ENCODE results near the gene SLC9A9. TPM values are rescaled to one million over a fixed set of nuclear protein-coding genes. Genes with fewer than 3 reads are reported as not detected.

The SLC9A9 gene
- total RNA-seq, 1 donor = 15.1 TPM

GRCh38 chr3:143484846-143485512 is 363.3 kb downstream of the SLC9A9 start:
- Histone ChIP-seq H3K27me3 (ENCODE audit: insufficient read depth, low read length) (no peaks in the 10 kb centered on the region), H3K4me1 (ENCODE audit: insufficient read depth, low read length) (no peaks in the 10 kb centered on the region)

GRCh38 chr3:143483214-143483613 is 365.1 kb downstream of the SLC9A9 start:
- H3K4me1 ChIP-seq (ENCODE audit: insufficient read depth, low read length) = no peaks in the 10 kb centered on the region
- no peaks in the 10 kb centered on the region for H3K27me3 ChIP-seq (ENCODE audit: insufficient read depth, low read length)
- H3K9me3 ChIP-seq (ENCODE audit: low read depth, low read length) = no peaks in the 10 kb centered on the region
- H3K4me3 ChIP-seq (ENCODE audit: low read length) = no peak overlapping the region

More at GRCh38 chr3:143484846-143485512, 363.3 kb downstream of the SLC9A9 start:
- H3K4me3 ChIP-seq (ENCODE audit: low read length) = no peak overlapping the region
- H3K9me3 ChIP-seq (ENCODE audit: low read depth, low read length) = no peaks in the 10 kb centered on the region

- no peak overlapping the region for H3K4me3 ChIP-seq (ENCODE audit: low read length)
- H3K9me3 ChIP-seq (ENCODE audit: low read depth, low read length) = no peaks in the 10 kb centered on the region
- no peaks in the 10 kb centered on the region for H3K27me3 ChIP-seq (ENCODE audit: insufficient read depth, low read length)
- no peaks in the 10 kb centered on the region for H3K4me1 ChIP-seq (ENCODE audit: insufficient read depth, low read length)
Observed at GRCh38 chr3:143482106-143483088, 365.9 kb downstream of the SLC9A9 start.

- H3K4me3 ChIP-seq (ENCODE audit: low read length) = no peak overlapping the region
Observed at GRCh38 chr3:143480344-143480743, 367.9 kb downstream of the SLC9A9 start.

GRCh38 chr3:143479727-143480126 is 368.5 kb downstream of the SLC9A9 start:
- H3K27me3 ChIP-seq (ENCODE audit: insufficient read depth, low read length) = no peaks in the 10 kb centered on the region
- H3K9me3 ChIP-seq (ENCODE audit: low read depth, low read length) = no peaks in the 10 kb centered on the region
- H3K4me3 ChIP-seq (ENCODE audit: low read length) = no peak overlapping the region
- no peaks in the 10 kb centered on the region for H3K4me1 ChIP-seq (ENCODE audit: insufficient read depth, low read length)

More at GRCh38 chr3:143480344-143480743, 367.9 kb downstream of the SLC9A9 start:
- H3K4me1 ChIP-seq (ENCODE audit: insufficient read depth, low read length) = no peaks in the 10 kb centered on the region
- no peaks in the 10 kb centered on the region for H3K27me3 ChIP-seq (ENCODE audit: insufficient read depth, low read length)
- H3K9me3 ChIP-seq (ENCODE audit: low read depth, low read length) = no peaks in the 10 kb centered on the region

- H3K4me1 ChIP-seq (ENCODE audit: insufficient read depth, low read length) = peaks cover 2% of the 10 kb centered on the region
- H3K4me3 ChIP-seq (ENCODE audit: low read length) = no peak overlapping the region
- no peaks in the 10 kb centered on the region for H3K9me3 ChIP-seq (ENCODE audit: low read depth, low read length)
- no peaks in the 10 kb centered on the region for H3K27me3 ChIP-seq (ENCODE audit: insufficient read depth, low read length)
Observed at GRCh38 chr3:143478115-143478693, 370.1 kb downstream of the SLC9A9 start.

- Histone ChIP-seq H3K4me1 (ENCODE audit: insufficient read depth, low read length) (peaks cover 8% of the 10 kb centered on the region), H3K27me3 (ENCODE audit: insufficient read depth, low read length) (no peaks in the 10 kb centered on the region), H3K9me3 (ENCODE audit: low read depth, low read length) (no peaks in the 10 kb centered on the region), H3K4me3 (ENCODE audit: low read length) (no peak overlapping the region)
Observed at GRCh38 chr3:143476965-143477640, 371.2 kb downstream of the SLC9A9 start.

- Histone ChIP-seq H3K27me3 (ENCODE audit: insufficient read depth, low read length) (no peaks in the 10 kb centered on the region), H3K4me3 (ENCODE audit: low read length) (no peak overlapping the region), H3K4me1 (ENCODE audit: insufficient read depth, low read length) (peaks cover 8% of the 10 kb centered on the region), H3K9me3 (ENCODE audit: low read depth, low read length) (no peaks in the 10 kb centered on the region)
Observed at GRCh38 chr3:143475981-143476380, 372.3 kb downstream of the SLC9A9 start.

- H3K27me3 ChIP-seq (ENCODE audit: insufficient read depth, low read length) = no peaks in the 10 kb centered on the region
- H3K9me3 ChIP-seq (ENCODE audit: low read depth, low read length) = no peaks in the 10 kb centered on the region
- H3K4me3 ChIP-seq (ENCODE audit: low read length) = no peak overlapping the region
- peaks cover 8% of the 10 kb centered on the region for H3K4me1 ChIP-seq (ENCODE audit: insufficient read depth, low read length)
Observed at GRCh38 chr3:143472731-143473523, 375.3 kb downstream of the SLC9A9 start.

GRCh38 chr3:143471705-143472104 is 376.6 kb downstream of the SLC9A9 start:
- Histone ChIP-seq H3K4me3 (ENCODE audit: low read length) (no peak overlapping the region), H3K9me3 (ENCODE audit: low read depth, low read length) (no peaks in the 10 kb centered on the region), H3K27me3 (ENCODE audit: insufficient read depth, low read length) (no peaks in the 10 kb centered on the region), H3K4me1 (ENCODE audit: insufficient read depth, low read length) (peaks cover 8% of the 10 kb centered on the region)

- H3K4me1 ChIP-seq (ENCODE audit: insufficient read depth, low read length) = peaks cover 8% of the 10 kb centered on the region
- H3K27me3 ChIP-seq (ENCODE audit: insufficient read depth, low read length) = no peaks in the 10 kb centered on the region
- no peaks in the 10 kb centered on the region for H3K9me3 ChIP-seq (ENCODE audit: low read depth, low read length)
- H3K4me3 ChIP-seq (ENCODE audit: low read length) = no peak overlapping the region
Observed at GRCh38 chr3:143469159-143469558, 379.1 kb downstream of the SLC9A9 start.

GRCh38 chr3:143465666-143466065 is 382.6 kb downstream of the SLC9A9 start:
- no peaks in the 10 kb centered on the region for H3K27me3 ChIP-seq (ENCODE audit: insufficient read depth, low read length)
- H3K4me1 ChIP-seq (ENCODE audit: insufficient read depth, low read length) = no peaks in the 10 kb centered on the region
- no peaks in the 10 kb centered on the region for H3K9me3 ChIP-seq (ENCODE audit: low read depth, low read length)
- no peak overlapping the region for H3K4me3 ChIP-seq (ENCODE audit: low read length)

GRCh38 chr3:143464850-143465249 is 383.4 kb downstream of the SLC9A9 start:
- H3K4me1 ChIP-seq (ENCODE audit: insufficient read depth, low read length) = no peaks in the 10 kb centered on the region
- H3K4me3 ChIP-seq (ENCODE audit: low read length) = no peak overlapping the region
- no peaks in the 10 kb centered on the region for H3K27me3 ChIP-seq (ENCODE audit: insufficient read depth, low read length)
- H3K9me3 ChIP-seq (ENCODE audit: low read depth, low read length) = no peaks in the 10 kb centered on the region

- no peaks in the 10 kb centered on the region for H3K27me3 ChIP-seq (ENCODE audit: insufficient read depth, low read length)
- no peaks in the 10 kb centered on the region for H3K4me1 ChIP-seq (ENCODE audit: insufficient read depth, low read length)
- H3K9me3 ChIP-seq (ENCODE audit: low read depth, low read length) = no peaks in the 10 kb centered on the region
- H3K4me3 ChIP-seq (ENCODE audit: low read length) = no peak overlapping the region
Observed at GRCh38 chr3:143455480-143455879, 392.8 kb downstream of the SLC9A9 start.
